Natural killer cell (primary cell): ENCODE data around the gene VASP. TPM values are rescaled to one million over a fixed set of nuclear protein-coding genes. Genes with fewer than 3 reads are reported as not detected.

ENCODE experiments used
- ATAC-seq, 3 donors: fragments of 150-1000 bp in 2 of 3; fragments of 200-7000 bp in 1 of 3; cut with Tn5 transposase; 1 replicate in 1 of 3; 2 replicates in 2 of 3; pipeline ENCODE4 v1.10.0; 2021; ENCODE audit warnings: mild to moderate bottlenecking in 2 of 3, moderate library complexity in 2 of 3
- DNase-seq, 2 donors: peaks; one replicate each; pipeline versions ENCODE4 v3.0.0 to v3.0.0-alpha.2; 2013 to 2021; ENCODE audit warnings: mixed read lengths in 1 of 2
- H3K27ac ChIP-seq: one replicate; pipeline ENCODE4 v1.5.1; 2013; ENCODE audit warnings: mild to moderate bottlenecking, low read length
- H3K27me3 ChIP-seq: one replicate; pipeline ENCODE4 v1.6.1; 2013; ENCODE audit warnings: low read length; ENCODE audit not compliant: control insufficient read depth, insufficient read depth
- H3K36me3 ChIP-seq: one replicate; pipeline ENCODE4 v1.6.1; 2013; ENCODE audit warnings: low read length; ENCODE audit not compliant: control insufficient read depth, insufficient read depth
- H3K4me1 ChIP-seq: one replicate; pipeline ENCODE4 v1.6.1; 2013; ENCODE audit warnings: low read length; ENCODE audit not compliant: control insufficient read depth, insufficient read depth
- H3K4me3 ChIP-seq: one replicate; pipeline ENCODE4 v1.5.1; 2013; ENCODE audit warnings: low read length
- H3K9me3 ChIP-seq: one replicate; pipeline ENCODE4 v1.6.1; 2013; ENCODE audit warnings: low read length; ENCODE audit not compliant: control insufficient read depth, insufficient read depth
- H3K27ac Mint-ChIP-seq, 2 donors: one replicate each; pipeline ENCODE4 v1.8.0; 2022; ENCODE audit warnings: mild to moderate bottlenecking in 2 of 2, mixed read lengths in 2 of 2, moderate library complexity in 1 of 2
- H3K27me3 Mint-ChIP-seq, 2 donors: one replicate each; pipeline ENCODE4 v1.8.0; 2022; ENCODE audit warnings: low read depth in 2 of 2, mixed read lengths in 2 of 2
- H3K36me3 Mint-ChIP-seq: one replicate; pipeline ENCODE4 v1.8.0; 2022; ENCODE audit warnings: mixed read lengths
- H3K4me1 Mint-ChIP-seq, 2 donors: one replicate each; pipeline ENCODE4 v1.8.0; 2022; ENCODE audit warnings: mixed read lengths in 2 of 2
- H3K4me3 Mint-ChIP-seq: one replicate; pipeline ENCODE4 v1.8.0; 2022; ENCODE audit warnings: mild to moderate bottlenecking, moderate library complexity, mixed read lengths
- H3K9me3 Mint-ChIP-seq, 2 donors: one replicate each; pipeline ENCODE4 v1.8.0; 2022; ENCODE audit warnings: mixed read lengths in 2 of 2
- WGBS: methylation state at CpG from one replicate; pipeline ENCODE4 v1.1.7; 2013; ENCODE audit warnings: missing lambda C conversion rate; ENCODE audit not compliant: insufficient coverage; 5-methylcytosine and 5-hydroxymethylcytosine counted together
- intact Hi-C: fragments of 100-400 bp; cut with micrococcal nuclease; formaldehyde crosslinking; loops from one replicate; pipeline ENCODE4 v1.14.2; 2022
- total RNA-seq, 4 donors: library from RNA; stranded (reverse); fragments of 120-200 nt in 1 of 4; gene quantifications; one replicate each; pipeline versions ENCODE4 v1.2.3 to v1.2.4, GENCODE V29; 2013 to 2022
- TF ChIP-seq, protein P1 (sequence below): fragments of 200-600 bp; IDR thresholded peaks from one replicate; pipeline ENCODE4 v1.8.0; 2022; ENCODE audit warnings: antibody characterized with exemption

Gene VASP
- total RNA-seq, 3 donors from 2014 or later (not counting 1 experiment from before 2014, with no cell fraction given): 192 to 244 (median 237) TPM

DNA sequence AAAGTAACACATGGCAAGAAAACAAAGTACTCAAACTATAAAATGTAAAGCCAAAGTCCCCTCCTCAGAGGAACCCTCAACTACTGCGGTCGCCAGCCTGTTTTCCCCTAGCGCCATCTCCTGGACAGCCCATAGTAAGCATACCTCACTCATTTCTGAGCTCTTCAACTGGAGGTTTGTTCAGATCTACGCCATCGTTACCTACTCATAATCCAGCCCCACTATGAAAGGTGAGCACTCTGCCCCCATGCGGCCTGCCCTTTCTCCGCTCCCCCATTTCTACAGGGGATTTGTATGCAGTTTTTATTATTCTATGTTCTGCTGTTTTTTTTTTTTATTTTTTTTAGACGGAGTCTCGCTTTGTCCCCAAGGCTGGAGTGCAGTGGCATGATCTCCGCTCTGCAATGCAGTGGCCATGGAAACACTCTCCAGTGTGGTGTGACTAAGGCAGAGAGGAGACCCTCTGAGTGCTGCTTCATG is 51.2 kb downstream of the VASP start:
- H3K4me3 Mint-ChIP-seq: no peak overlapping the region
- peak; percentile 90 to 98 (median 93) for ATAC-seq
- H3K9me3 ChIP-seq: no peaks in the 10 kb centered on the region
- TF ChIP-seq, protein P1, sequence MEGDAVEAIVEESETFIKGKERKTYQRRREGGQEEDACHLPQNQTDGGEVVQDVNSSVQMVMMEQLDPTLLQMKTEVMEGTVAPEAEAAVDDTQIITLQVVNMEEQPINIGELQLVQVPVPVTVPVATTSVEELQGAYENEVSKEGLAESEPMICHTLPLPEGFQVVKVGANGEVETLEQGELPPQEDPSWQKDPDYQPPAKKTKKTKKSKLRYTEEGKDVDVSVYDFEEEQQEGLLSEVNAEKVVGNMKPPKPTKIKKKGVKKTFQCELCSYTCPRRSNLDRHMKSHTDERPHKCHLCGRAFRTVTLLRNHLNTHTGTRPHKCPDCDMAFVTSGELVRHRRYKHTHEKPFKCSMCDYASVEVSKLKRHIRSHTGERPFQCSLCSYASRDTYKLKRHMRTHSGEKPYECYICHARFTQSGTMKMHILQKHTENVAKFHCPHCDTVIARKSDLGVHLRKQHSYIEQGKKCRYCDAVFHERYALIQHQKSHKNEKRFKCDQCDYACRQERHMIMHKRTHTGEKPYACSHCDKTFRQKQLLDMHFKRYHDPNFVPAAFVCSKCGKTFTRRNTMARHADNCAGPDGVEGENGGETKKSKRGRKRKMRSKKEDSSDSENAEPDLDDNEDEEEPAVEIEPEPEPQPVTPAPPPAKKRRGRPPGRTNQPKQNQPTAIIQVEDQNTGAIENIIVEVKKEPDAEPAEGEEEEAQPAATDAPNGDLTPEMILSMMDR: peak; percentile 52
- peaks cover 7 to 16% of the 10 kb centered on the region in 2 donors for H3K4me1 Mint-ChIP-seq
- no peaks in the 10 kb centered on the region for H3K36me3 ChIP-seq
- intact Hi-C loops: loop anchor here (1.0 to 5.0 kb wide), 2 partner anchors 36 to 65 kb away; no protein-coding TSS in a partner anchor
- no peaks in the 10 kb centered on the region for H3K9me3 Mint-ChIP-seq
- no peaks in the 10 kb centered on the region for H3K27me3 ChIP-seq
- 34% methylated on average over 8 of the region's 10 CpGs for WGBS
- no peak overlapping the region for H3K27ac Mint-ChIP-seq
- peaks cover 18% of the 10 kb centered on the region for H3K4me1 ChIP-seq
- no peaks in the 10 kb centered on the region for H3K36me3 Mint-ChIP-seq
- no peak overlapping the region for H3K27ac ChIP-seq
- no peak overlapping the region for H3K4me3 ChIP-seq
- DNase-seq: peak; percentile 40 to 89
- H3K27me3 Mint-ChIP-seq: no peaks in the 10 kb centered on the region

DNA sequence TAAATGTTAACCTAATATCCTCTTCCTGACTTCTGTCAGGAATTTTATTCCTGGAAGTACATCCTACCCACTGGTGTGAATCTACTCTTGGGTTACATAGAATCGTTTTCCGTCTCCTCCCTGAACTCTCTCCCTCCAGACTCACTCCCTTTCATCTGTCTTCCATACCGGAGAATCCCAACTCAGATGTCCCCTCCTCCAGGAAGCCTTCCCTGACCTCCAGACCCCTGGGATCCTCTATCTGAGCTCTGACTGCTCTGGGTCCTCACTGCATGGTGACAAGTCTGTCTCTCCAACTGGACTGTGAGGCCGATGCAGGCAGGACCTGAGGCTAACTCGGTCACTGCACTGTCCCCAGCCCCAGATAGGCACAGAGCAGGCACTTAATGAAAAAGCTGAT is 52.8 kb downstream of the VASP start:
- no peak overlapping the region for H3K4me3 ChIP-seq
- no peaks in the 10 kb centered on the region for H3K27me3 Mint-ChIP-seq
- H3K36me3 Mint-ChIP-seq: no peaks in the 10 kb centered on the region
- H3K9me3 ChIP-seq: no peaks in the 10 kb centered on the region
- no peaks in the 10 kb centered on the region for H3K9me3 Mint-ChIP-seq
- no peak overlapping the region for H3K4me3 Mint-ChIP-seq
- H3K27ac Mint-ChIP-seq: peak overlapping the region in 1 of 2 donors; percentile 24
- 98% methylated on average over 5 of the region's 5 CpGs for WGBS
- H3K36me3 ChIP-seq: no peaks in the 10 kb centered on the region
- H3K4me1 ChIP-seq: peaks cover 22% of the 10 kb centered on the region
- ATAC-seq (no peak), DNase-seq (no peak)
- intact Hi-C loops: loop anchor here (10.0 kb wide), 1 partner anchor 135 kb away; the partner anchor contains the start of gene ERCC1
- TF ChIP-seq, protein P1: no peak
- peaks cover 7 to 16% of the 10 kb centered on the region in 2 donors for H3K4me1 Mint-ChIP-seq
- H3K27ac ChIP-seq: no peak overlapping the region
- H3K27me3 ChIP-seq: no peaks in the 10 kb centered on the region

DNA sequence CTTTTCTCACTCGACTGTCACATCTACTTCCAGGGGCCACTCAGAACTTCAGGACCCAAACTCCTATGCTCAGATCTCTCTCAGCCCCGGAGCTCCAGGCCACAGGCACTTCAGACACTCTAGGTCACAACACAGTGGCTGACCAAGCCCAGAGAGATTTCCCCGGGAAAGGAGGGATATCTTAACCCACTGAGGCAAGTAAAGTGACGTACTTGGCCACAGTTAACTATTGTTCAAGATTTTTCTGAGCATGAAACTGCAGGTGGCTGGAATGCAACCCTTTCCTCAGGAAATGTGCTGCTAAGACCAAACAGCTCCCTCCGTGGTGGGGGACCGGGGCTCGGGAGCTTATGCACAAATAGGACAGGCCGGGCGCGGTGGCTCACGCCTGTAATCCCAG is 53.4 kb downstream of the VASP start:
- Mint-ChIP-seq H3K36me3 (no peaks in the 10 kb centered on the region), H3K9me3 (no peaks in the 10 kb centered on the region), H3K27me3 (no peaks in the 10 kb centered on the region), H3K27ac (peak overlapping the region in 1 of 2 donors; percentile 24), H3K4me1 (peaks cover 7 to 16% of the 10 kb centered on the region in 2 donors), H3K4me3 (no peak overlapping the region)
- TF ChIP-seq, protein P1: no peak
- Histone ChIP-seq H3K9me3 (no peaks in the 10 kb centered on the region), H3K4me1 (peaks cover 22% of the 10 kb centered on the region), H3K4me3 (no peak overlapping the region), H3K27ac (no peak overlapping the region), H3K36me3 (no peaks in the 10 kb centered on the region), H3K27me3 (no peaks in the 10 kb centered on the region)
- ATAC-seq: no peak
- no peak for DNase-seq
- intact Hi-C loops: loop anchor here (10.0 kb wide), 1 partner anchor 136 kb away; the partner anchor contains the start of gene ERCC1
- 95% methylated on average over 7 of the region's 11 CpGs for WGBS
